GM23248 (cell line): Measurements from ENCODE around the gene PGP. TPM values are rescaled to one million over a fixed set of nuclear protein-coding genes. Genes with fewer than 3 reads are reported as not detected.
"Not testable (repeated sequence)": the region's sequence is repeated elsewhere in the genome, so short reads cannot be mapped to it uniquely, and the experiment has no call there.

ENCODE experiments used
- DNase-seq: peaks from one replicate; pipeline ENCODE4 v3.0.0-alpha.2; 2015
- H2AFZ ChIP-seq: fragments of 200-600 bp; sonication (generic); 2 replicates; pipeline ENCODE4 v1.6.1; 2016; ENCODE audit warnings: antibody characterized with exemption
- H3F3A ChIP-seq: fragments of 200-600 bp; sonication (generic); 2 replicates; pipeline ENCODE4 v1.6.1; 2016; ENCODE audit warnings: mild to moderate bottlenecking, antibody characterized with exemption, mixed run types; ENCODE audit not compliant: insufficient read depth
- H3K27ac ChIP-seq: fragments of 200-600 bp; sonication (generic); 2 replicates; pipeline ENCODE4 v1.5.1; 2016; ENCODE audit warnings: mild to moderate bottlenecking
- H3K27me3 ChIP-seq: fragments of 200-600 bp; sonication (generic); replicated peaks from 2 replicates; pipeline ENCODE4 v1.6.1; 2016; ENCODE audit warnings: mild to moderate bottlenecking; ENCODE audit not compliant: insufficient read depth
- H3K36me3 ChIP-seq: fragments of 200-600 bp; sonication (generic); 2 replicates; pipeline ENCODE4 v1.6.1; 2016; ENCODE audit warnings: low read depth, mild to moderate bottlenecking
- H3K4me1 ChIP-seq: fragments of 200-600 bp; sonication (generic); 2 replicates; pipeline ENCODE4 v1.6.1; 2016; ENCODE audit warnings: mild to moderate bottlenecking; ENCODE audit not compliant: insufficient read depth
- H3K4me2 ChIP-seq: fragments of 200-600 bp; sonication (generic); one replicate; pipeline ENCODE4 v1.6.1; 2016; ENCODE audit warnings: mild to moderate bottlenecking; ENCODE audit not compliant: unreplicated experiment
- H3K4me3 ChIP-seq: fragments of 200-600 bp; sonication (generic); 2 replicates; pipeline ENCODE4 v1.5.1; 2016; ENCODE audit warnings: mild to moderate bottlenecking
- H3K79me2 ChIP-seq: fragments of 200-600 bp; sonication (generic); 2 replicates; pipeline ENCODE4 v1.6.1; 2016; ENCODE audit warnings: mild to moderate bottlenecking; ENCODE audit not compliant: insufficient read depth
- H3K9ac ChIP-seq: fragments of 200-600 bp; sonication (generic); 2 replicates; pipeline ENCODE4 v1.6.1; 2016; ENCODE audit warnings: mild to moderate bottlenecking
- H3K9me2 ChIP-seq: fragments of 200-600 bp; sonication (generic); 2 replicates; pipeline ENCODE4 v1.6.1; 2016; ENCODE audit warnings: mixed run types, mild to moderate bottlenecking, moderate library complexity; ENCODE audit not compliant: insufficient read depth
- H3K9me3 ChIP-seq: fragments of 200-600 bp; sonication (generic); one replicate; pipeline ENCODE4 v1.6.1; 2017; ENCODE audit warnings: low read depth
- H4K20me1 ChIP-seq: fragments of 200-600 bp; sonication (generic); 2 replicates; pipeline ENCODE4 v1.6.0; 2016; ENCODE audit not compliant: insufficient read depth
- EZH2 ChIP-seq: fragments of 200-600 bp; sonication (generic); IDR thresholded peaks from 2 replicates; pipeline ENCODE4 v1.6.1; 2018; ENCODE audit warnings: antibody characterized with exemption, mild to moderate bottlenecking; ENCODE audit not compliant: insufficient read depth, poor library complexity, severe bottlenecking
- EZH2phosphoT487 ChIP-seq: fragments of 200-600 bp; sonication (generic); IDR thresholded peaks from 2 replicates; pipeline ENCODE4 v1.6.1; 2018; ENCODE audit warnings: antibody characterized with exemption, moderate library complexity, mild to moderate bottlenecking, low read depth; ENCODE audit not compliant: insufficient read depth
- WGBS, 2 experiments: methylation state at CpG; one replicate each; pipeline ENCODE4 v1.1.6; 2015 to 2017; ENCODE audit warnings: low lambda C conversion rate in 2 of 2, low coverage in 1 of 2; ENCODE audit errors: missing lambda C conversion rate in 2 of 2; 5-methylcytosine and 5-hydroxymethylcytosine counted together
- in situ Hi-C: fragments of 300-500 bp; cut with MboI; formaldehyde crosslinking; loops from 2 replicates; pipeline ENCODE4 v1.15.0; 2020
- polyA plus RNA-seq: library from polyadenylated mRNA; unstranded; fragments of >200 nt; fragmentation: Nextera tagmentation; extraction: Ambion mirVana; gene quantifications from 2 replicates; pipeline ENCODE4 v1.2.1, GENCODE V29; 2016
- total RNA-seq: library from RNA; depleted of rRNA; stranded (reverse); fragments of >200 nt; shearing (Covaris generic); gene quantifications from 2 replicates; pipeline ENCODE4 v1.2.3, GENCODE V29; 2014; rRNA removed

PGP gene
- 21.4 and 25.5 TPM in 2 replicates for total RNA-seq
- 10.1 TPM in 2 replicates for polyA plus RNA-seq

- 0 to 8% methylated on average over 8 to 16 of the region's 48 CpGs for WGBS, 2 experiments
- Histone ChIP-seq H3K9ac (peak within 1 kb of the TSS; percentile 87), H3K4me3 (peak within 1 kb of the TSS; percentile 72), H3K4me1 (peaks cover 10% of the 10 kb centered on the region; the same call in 1 of the 2 replicates), H4K20me1 (no peaks in the 10 kb centered on the region), H3K27me3 (no peaks in the 10 kb centered on the region), H3K27ac (peak within 1 kb of the TSS; percentile 86), H3K9me2 (no peaks in the 10 kb centered on the region), H3F3A (no peaks in the 10 kb centered on the region), H3K79me2 (peaks cover 24% of the 10 kb centered on the region), H3K9me3 (no peaks in the 10 kb centered on the region), H2AFZ (peak within 1 kb of the TSS; percentile 80), H3K36me3 (no peaks in the 10 kb centered on the region), H3K4me2 (peak within 1 kb of the TSS; percentile 87)
- in situ Hi-C loops = no loop called here
- TF ChIP-seq EZH2phosphoT487 = no peak
- TF ChIP-seq EZH2 = no peak
- no peak for DNase-seq
These were observed at the start of gene PGP for GRCh38 chr16:2214719-2214968. Gene PGP, minus strand, starts transcription at chr16:2214840. Its CDS starts 63 bp downstream, at chr16:2214777.

GRCh38 chr16:2263026-2263425, 48.4 kb upstream of the PGP start:
- Histone ChIP-seq H4K20me1 (peaks cover 18% of the 10 kb centered on the region; the same call in 1 of the 2 replicates), H3K36me3 (peaks cover 57% of the 10 kb centered on the region), H3K79me2 (peaks cover 98% of the 10 kb centered on the region), H3F3A (peaks cover 27% of the 10 kb centered on the region; the same call in 1 of the 2 replicates), H3K4me1 (peaks cover 11% of the 10 kb centered on the region; the same call in 1 of the 2 replicates)
- H3K4me3 ChIP-seq, H3K9me3 ChIP-seq, H2AFZ ChIP-seq, in situ Hi-C loops, H3K4me2 ChIP-seq, H3K27ac ChIP-seq, H3K9me2 ChIP-seq, H3K9ac ChIP-seq, DNase-seq, H3K27me3 ChIP-seq: not testable (repeated sequence)
- WGBS, 2 experiments = 87% methylated on average over 14 of the region's 14 CpGs

- Histone ChIP-seq H3K9me2 (no peaks in the 10 kb centered on the region), H3K4me3 (no peak overlapping the region), H3K27ac (no peak overlapping the region), H4K20me1 (peaks cover 12% of the 10 kb centered on the region; the same call in 1 of the 2 replicates), H3K79me2 (peaks cover 100% of the 10 kb centered on the region), H3K36me3 (peaks cover 77% of the 10 kb centered on the region), H3K9ac (no peak overlapping the region), H3K4me2 (no peak overlapping the region), H3K9me3 (no peaks in the 10 kb centered on the region), H3K4me1 (no peaks in the 10 kb centered on the region), H3K27me3 (no peaks in the 10 kb centered on the region), H2AFZ (no peak overlapping the region), H3F3A (peaks cover 35% of the 10 kb centered on the region)
- DNase-seq = no peak
- TF ChIP-seq EZH2 (no peak), EZH2phosphoT487 (no peak)
- WGBS, 2 experiments = 92 to 93% methylated on average over 8 of the region's 8 CpGs
- in situ Hi-C loops = no loop called here
These were observed 45.6 kb upstream of the PGP start for GRCh38 chr16:2260250-2260649.

- in situ Hi-C loops, H3K9ac ChIP-seq, H3K9me3 ChIP-seq, DNase-seq, H3K4me2 ChIP-seq, H3K4me3 ChIP-seq, H3K4me1 ChIP-seq, H3K9me2 ChIP-seq, H3K27me3 ChIP-seq, H3K27ac ChIP-seq, H2AFZ ChIP-seq, H4K20me1 ChIP-seq: not testable (repeated sequence)
- H3K79me2 ChIP-seq = peaks cover 87% of the 10 kb centered on the region
- H3F3A ChIP-seq = peaks cover 45% of the 10 kb centered on the region
- H3K36me3 ChIP-seq = peaks cover 86% of the 10 kb centered on the region
- 96 to 97% methylated on average over 7 of the region's 7 CpGs for WGBS, 2 experiments
These were observed 43.9 kb upstream of the PGP start for GRCh38 chr16:2258530-2258929.

GRCh38 chr16:2257726-2258125, 43.1 kb upstream of the PGP start:
- 89 to 91% methylated on average over 6 of the region's 6 CpGs for WGBS, 2 experiments
- H3K9me3 ChIP-seq = no peaks in the 10 kb centered on the region
- H3K4me3 ChIP-seq = no peak overlapping the region
- no peak for DNase-seq
- no peak overlapping the region for H3K9ac ChIP-seq
- peaks cover 86% of the 10 kb centered on the region for H3K36me3 ChIP-seq
- H4K20me1 ChIP-seq = 0 out of 2 replicates have a peak, but pooled peaks cover 3% of the 10 kb centered on the region
- TF ChIP-seq EZH2 (no peak), EZH2phosphoT487 (no peak)
- H3K27ac ChIP-seq = no peak overlapping the region
- no peak overlapping the region for H2AFZ ChIP-seq
- in situ Hi-C loops = no loop called here
- H3K4me1 ChIP-seq = no peaks in the 10 kb centered on the region
- no peak overlapping the region for H3K4me2 ChIP-seq
- H3K79me2 ChIP-seq = peaks cover 79% of the 10 kb centered on the region
- H3K27me3 ChIP-seq = no peaks in the 10 kb centered on the region
- H3K9me2 ChIP-seq = no peaks in the 10 kb centered on the region
- H3F3A ChIP-seq = peaks cover 50% of the 10 kb centered on the region
